ENCODE data around the gene DAND5.

GRCh38 chr19:13003081-13003480, 33.7 kb downstream of the DAND5 start:
- TF ChIP-seq CTCF (IDR thresholded peaks at IDR 0.05; ENCODE audit: low read depth, low read length) = no peak
- no peak for TF ChIP-seq POLR2A (IDR thresholded peaks at IDR 0.05; ENCODE audit: extremely low read depth, insufficient read length)
- TF ChIP-seq MYC (IDR thresholded peaks at IDR 0.05; ENCODE audit: low read depth, low read length) = no peak
- no peak for TF ChIP-seq MAX (IDR thresholded peaks at IDR 0.05; ENCODE audit: low read depth, low read length)
